GM12892 (cell line): Measurements from ENCODE around the gene URI1.

ENCODE experiments used
- POLR2A ChIP-seq: IDR thresholded peaks from 2 replicates; pipeline ENCODE4 v1.6.1; 2011; ENCODE audit warnings: low read depth, low read length, control low read depth
- POLR2AphosphoS5 ChIP-seq: IDR thresholded peaks from 2 replicates; pipeline ENCODE4 v1.6.1; 2011; ENCODE audit warnings: low read depth, low read length, control low read depth
- TAF1 ChIP-seq: IDR thresholded peaks from 2 replicates; pipeline ENCODE4 v1.6.1; 2011; ENCODE audit warnings: low read depth, mild to moderate bottlenecking, control low read depth, low read length, borderline replicate concordance

- TF ChIP-seq POLR2AphosphoS5, result no peak
- TF ChIP-seq POLR2A, result no peak
- TF ChIP-seq TAF1, result no peak
Observed at GRCh38 chr19:30034321-30034720, 92.3 kb downstream of the URI1 start.
